GM12878 (cell line): ENCODE measurements around the gene RYR2.

ENCODE experiments used
- CBX3 ChIP-seq: fragments of 200-600 bp; sonication (generic); IDR thresholded peaks from 2 replicates; pipeline ENCODE4 v1.6.1; 2016; ENCODE audit warnings: low read depth, borderline replicate concordance
- CTCF ChIP-seq, 3 experiments: IDR thresholded peaks in 2 of 3; conservative IDR thresholded peaks in 1 of 3; 2 replicates each; pipeline ENCODE4 v1.5.1; 2011; ENCODE audit warnings: low read depth in 3 of 3, low read length in 3 of 3, mild to moderate bottlenecking in 3 of 3, control low read depth in 2 of 3, moderate library complexity in 2 of 3, inconsistent platforms in 1 of 3, mixed read lengths in 1 of 3; ENCODE audit not compliant: control insufficient read depth in 2 of 3, insufficient read depth in 1 of 3; ENCODE audit errors: extremely low read depth in 1 of 3
- EGR1 ChIP-seq, 2 experiments: IDR thresholded peaks; 1 replicate in 1 of 2; 2 replicates in 1 of 2; pipeline ENCODE4 v1.6.1; 2011 to 2012; ENCODE audit warnings: low read depth in 2 of 2, low read length in 2 of 2, borderline replicate concordance in 1 of 2, mild to moderate bottlenecking in 1 of 2, moderate library complexity in 1 of 2
- NRF1 ChIP-seq: conservative IDR thresholded peaks from 2 replicates; pipeline ENCODE4 v1.6.1; 2011; ENCODE audit warnings: mild to moderate bottlenecking, low read depth, low read length, improper control_type of control experiment
- TBL1XR1 ChIP-seq: IDR thresholded peaks from 2 replicates; pipeline ENCODE4 v1.6.1; 2012; ENCODE audit warnings: low read depth, low read length, improper control_type of control experiment
- USF1 ChIP-seq: IDR thresholded peaks from 2 replicates; pipeline ENCODE4 v1.6.1; 2011; ENCODE audit warnings: borderline replicate concordance, low read depth, mild to moderate bottlenecking, moderate library complexity, mixed read lengths, low read length; ENCODE audit not compliant: insufficient read depth; ENCODE audit errors: extremely low read length

- TF ChIP-seq EGR1 (IDR thresholded peaks at IDR 0.05; ENCODE audit: borderline replicate concordance in 1 of 2, low read depth in 2 of 2, low read length in 2 of 2) (no peak), NRF1 (no peak), CBX3 (no peak), USF1 (no peak), CTCF (IDR thresholded peaks at IDR 0.05 in 2 of 3, conservative IDR thresholded peaks at IDR 0.05 in 1 of 3; ENCODE audit: control insufficient read depth in 2 of 3, extremely low read depth in 1 of 3, insufficient read depth in 1 of 3, low read depth in 3 of 3, low read length in 3 of 3) (no peak), TBL1XR1 (no peak)
These were observed 541.8 kb downstream of the RYR2 start for GRCh38 chr1:237583756-237584155.
